Measurements from ENCODE around the gene CITED2.
"Not testable (repeated sequence)": the region's sequence is repeated elsewhere in the genome, so short reads cannot be mapped to it uniquely, and the experiment has no call there.

CITED2 gene

DNA sequence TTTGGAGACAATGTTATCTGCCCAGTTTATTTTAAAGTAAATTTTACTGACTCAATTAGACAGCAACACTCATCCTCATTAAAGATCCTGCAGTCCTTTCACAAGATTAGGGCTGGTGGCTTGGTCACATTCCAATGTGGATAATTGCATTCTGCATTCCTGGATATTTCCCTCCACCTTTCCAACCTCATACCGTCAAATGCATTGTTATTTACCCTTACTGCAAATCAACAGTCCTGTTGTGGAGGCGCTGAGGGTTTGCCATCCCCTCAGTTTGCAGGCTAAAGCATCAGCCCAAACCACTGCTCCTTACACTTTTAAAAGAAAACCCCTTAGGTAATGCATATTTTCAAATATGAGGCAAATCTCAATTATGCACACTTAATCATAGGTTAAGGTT lies 5.4 kb downstream of the CITED2 start:
- DNase-seq (ENCODE audit: low spot score in 2 of 2) (no peak), ATAC-seq (replicated peaks; ENCODE audit: extremely low read depth, poor library complexity, severe bottlenecking) (no peak)

GRCh38 chr6:139368661-139369060 lies 5.8 kb downstream of the CITED2 start:
- Mint-ChIP-seq H3K36me3 (ENCODE audit: insufficient read depth) (peaks cover 26% of the 10 kb centered on the region), H3K9me3 (no peaks in the 10 kb centered on the region), H3K27me3 (no peaks in the 10 kb centered on the region), H3K4me3 (no peak overlapping the region), H3K4me1 (peaks cover 33% of the 10 kb centered on the region), H3K27ac (ENCODE audit: low read depth) (no peak overlapping the region)
- ATAC-seq (replicated peaks; ENCODE audit: extremely low read depth, poor library complexity, severe bottlenecking) (no peak), DNase-seq (ENCODE audit: low spot score in 2 of 2) (no peak)

More for the DNA sequence above, 5.4 kb downstream of the CITED2 start:
- no peaks in the 10 kb centered on the region for H3K27me3 Mint-ChIP-seq
- peak overlapping the region; percentile 62 for H3K27ac Mint-ChIP-seq (ENCODE audit: low read depth)
- no peak overlapping the region for H3K4me3 Mint-ChIP-seq
- H3K4me1 Mint-ChIP-seq, result peaks cover 32% of the 10 kb centered on the region
- peaks cover 30% of the 10 kb centered on the region for H3K36me3 Mint-ChIP-seq (ENCODE audit: insufficient read depth)
- no peaks in the 10 kb centered on the region for H3K9me3 Mint-ChIP-seq

DNA sequence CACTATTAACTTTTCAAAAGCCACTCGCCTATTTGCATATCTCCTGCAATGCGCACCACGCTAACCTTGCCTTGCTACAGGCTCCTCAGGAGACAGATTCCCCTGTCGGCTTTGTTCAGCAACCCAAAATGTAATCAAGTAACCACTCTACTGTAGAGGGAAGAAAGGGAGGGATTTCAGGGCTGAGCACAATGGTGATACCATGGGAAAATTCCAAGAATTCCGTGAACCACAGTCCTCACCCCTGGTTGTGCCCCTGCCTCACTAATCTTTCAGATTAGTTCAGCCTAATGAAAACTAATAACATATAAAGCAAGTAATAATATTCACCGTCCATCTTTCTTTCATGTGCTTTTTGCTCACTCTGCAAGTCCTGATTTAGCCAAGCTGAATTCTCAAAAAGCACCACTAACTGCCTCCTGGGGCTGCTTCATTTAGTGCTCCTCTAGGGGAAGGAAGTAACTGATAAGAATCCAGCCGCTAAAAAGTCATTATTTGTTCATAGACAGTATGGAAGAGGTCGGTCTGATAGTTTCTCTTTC lies 6.6 kb downstream of the CITED2 start:
- peaks cover 19% of the 10 kb centered on the region for H3K36me3 Mint-ChIP-seq (ENCODE audit: insufficient read depth)
- H3K27me3 Mint-ChIP-seq, result no peaks in the 10 kb centered on the region
- no peak overlapping the region for H3K27ac Mint-ChIP-seq (ENCODE audit: low read depth)
- DNase-seq (ENCODE audit: low spot score in 2 of 2) (no peak), ATAC-seq (replicated peaks; ENCODE audit: extremely low read depth, poor library complexity, severe bottlenecking) (no peak)
- H3K4me1 Mint-ChIP-seq, result peaks cover 41% of the 10 kb centered on the region
- H3K4me3 Mint-ChIP-seq, result no peak overlapping the region
- no peaks in the 10 kb centered on the region for H3K9me3 Mint-ChIP-seq

- H3K4me1 Mint-ChIP-seq, result peaks cover 42% of the 10 kb centered on the region
- no peaks in the 10 kb centered on the region for H3K27me3 Mint-ChIP-seq
- ATAC-seq (replicated peaks; ENCODE audit: extremely low read depth, poor library complexity, severe bottlenecking) (no peak), DNase-seq (ENCODE audit: low spot score in 2 of 2) (no peak)
- no peaks in the 10 kb centered on the region for H3K9me3 Mint-ChIP-seq
- no peak overlapping the region for H3K27ac Mint-ChIP-seq (ENCODE audit: low read depth)
- H3K4me3 Mint-ChIP-seq, result no peak overlapping the region
- peaks cover 4% of the 10 kb centered on the region for H3K36me3 Mint-ChIP-seq (ENCODE audit: insufficient read depth)
These were observed 9.5 kb downstream of the CITED2 start for GRCh38 chr6:139364982-139365379.

- DNase-seq (ENCODE audit: low spot score in 2 of 2) (no peak), ATAC-seq (replicated peaks; ENCODE audit: extremely low read depth, poor library complexity, severe bottlenecking) (peak; percentile 56)
- H3K4me3 Mint-ChIP-seq, result no peak overlapping the region
These were observed 10.0 kb downstream of the CITED2 start for GRCh38 chr6:139364302-139364981.

GRCh38 chr6:139363797-139364196 lies 10.7 kb downstream of the CITED2 start:
- ATAC-seq (replicated peaks; ENCODE audit: extremely low read depth, poor library complexity, severe bottlenecking); H3K27me3 Mint-ChIP-seq; DNase-seq (ENCODE audit: low spot score in 2 of 2); H3K36me3 Mint-ChIP-seq (ENCODE audit: insufficient read depth); H3K4me3 Mint-ChIP-seq; H3K9me3 Mint-ChIP-seq; H3K27ac Mint-ChIP-seq (ENCODE audit: low read depth): not testable (repeated sequence)
- peaks cover 38% of the 10 kb centered on the region for H3K4me1 Mint-ChIP-seq

More at GRCh38 chr6:139364302-139364981, 10.0 kb downstream of the CITED2 start:
- peaks cover 38% of the 10 kb centered on the region for H3K4me1 Mint-ChIP-seq
- H3K27ac Mint-ChIP-seq (ENCODE audit: low read depth), result no peak overlapping the region
- H3K27me3 Mint-ChIP-seq, result no peaks in the 10 kb centered on the region
- H3K36me3 Mint-ChIP-seq (ENCODE audit: insufficient read depth), result peaks cover 4% of the 10 kb centered on the region
- H3K9me3 Mint-ChIP-seq, result no peaks in the 10 kb centered on the region

DNA sequence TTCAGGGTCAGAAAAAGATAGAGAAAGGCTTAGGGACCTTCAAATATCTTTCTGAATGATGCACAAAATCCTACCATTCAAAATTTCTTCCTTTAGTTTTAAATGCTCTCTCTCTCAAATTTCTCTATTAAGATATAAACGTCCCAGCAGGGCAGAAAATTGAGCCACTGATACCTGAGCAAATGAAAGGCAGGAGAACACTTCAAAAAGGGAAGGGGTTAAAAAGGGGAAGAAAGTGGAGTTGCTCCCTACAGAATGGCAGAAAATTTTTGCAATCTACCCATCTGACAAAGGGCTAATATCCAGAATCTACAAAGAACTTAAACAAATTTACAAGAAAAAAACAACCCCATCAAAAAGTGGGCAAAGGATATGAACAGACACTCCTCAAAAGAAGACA lies 11.3 kb downstream of the CITED2 start:
- DNase-seq (ENCODE audit: low spot score in 2 of 2); H3K27me3 Mint-ChIP-seq; H3K27ac Mint-ChIP-seq (ENCODE audit: low read depth); H3K4me3 Mint-ChIP-seq; H3K9me3 Mint-ChIP-seq; H3K36me3 Mint-ChIP-seq (ENCODE audit: insufficient read depth); ATAC-seq (replicated peaks; ENCODE audit: extremely low read depth, poor library complexity, severe bottlenecking): not testable (repeated sequence)
- H3K4me1 Mint-ChIP-seq, result peaks cover 38% of the 10 kb centered on the region

DNA sequence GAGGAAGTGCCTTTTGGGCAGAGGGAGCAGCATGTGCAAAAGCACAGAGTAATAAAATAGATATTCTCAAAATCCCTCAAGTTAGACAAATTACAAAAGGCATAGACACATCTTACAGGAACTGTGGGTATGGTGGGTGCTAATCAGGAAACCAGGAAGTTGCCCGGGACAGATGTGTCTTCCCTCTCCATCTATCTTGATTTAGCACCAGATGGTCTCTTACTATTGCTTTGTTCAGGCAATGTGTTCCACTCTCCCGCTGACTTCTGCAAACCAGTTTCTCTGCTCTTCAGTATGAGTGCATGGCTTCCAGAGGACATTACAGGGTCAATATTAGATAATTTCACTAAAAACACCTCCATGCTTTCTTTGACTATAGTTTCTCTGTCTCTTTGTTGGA lies 13.2 kb downstream of the CITED2 start:
- Mint-ChIP-seq H3K27ac (ENCODE audit: low read depth) (no peak overlapping the region), H3K4me3 (no peak overlapping the region), H3K36me3 (ENCODE audit: insufficient read depth) (peaks cover 2% of the 10 kb centered on the region), H3K9me3 (no peaks in the 10 kb centered on the region), H3K27me3 (no peaks in the 10 kb centered on the region), H3K4me1 (peaks cover 38% of the 10 kb centered on the region)
- no peak for DNase-seq (ENCODE audit: low spot score in 2 of 2)
- ATAC-seq (replicated peaks; ENCODE audit: extremely low read depth, poor library complexity, severe bottlenecking), result no peak

GRCh38 chr6:139356924-139357323 lies 17.5 kb downstream of the CITED2 start:
- H3K27me3 Mint-ChIP-seq, result no peaks in the 10 kb centered on the region
- H3K4me3 Mint-ChIP-seq, result no peak overlapping the region
- H3K4me1 Mint-ChIP-seq, result peaks cover 13% of the 10 kb centered on the region
- ATAC-seq (replicated peaks; ENCODE audit: extremely low read depth, poor library complexity, severe bottlenecking), result no peak
- H3K36me3 Mint-ChIP-seq (ENCODE audit: insufficient read depth), result no peaks in the 10 kb centered on the region
- no peak for DNase-seq (ENCODE audit: low spot score in 2 of 2)
- H3K27ac Mint-ChIP-seq (ENCODE audit: low read depth), result no peak overlapping the region
- no peaks in the 10 kb centered on the region for H3K9me3 Mint-ChIP-seq

DNA sequence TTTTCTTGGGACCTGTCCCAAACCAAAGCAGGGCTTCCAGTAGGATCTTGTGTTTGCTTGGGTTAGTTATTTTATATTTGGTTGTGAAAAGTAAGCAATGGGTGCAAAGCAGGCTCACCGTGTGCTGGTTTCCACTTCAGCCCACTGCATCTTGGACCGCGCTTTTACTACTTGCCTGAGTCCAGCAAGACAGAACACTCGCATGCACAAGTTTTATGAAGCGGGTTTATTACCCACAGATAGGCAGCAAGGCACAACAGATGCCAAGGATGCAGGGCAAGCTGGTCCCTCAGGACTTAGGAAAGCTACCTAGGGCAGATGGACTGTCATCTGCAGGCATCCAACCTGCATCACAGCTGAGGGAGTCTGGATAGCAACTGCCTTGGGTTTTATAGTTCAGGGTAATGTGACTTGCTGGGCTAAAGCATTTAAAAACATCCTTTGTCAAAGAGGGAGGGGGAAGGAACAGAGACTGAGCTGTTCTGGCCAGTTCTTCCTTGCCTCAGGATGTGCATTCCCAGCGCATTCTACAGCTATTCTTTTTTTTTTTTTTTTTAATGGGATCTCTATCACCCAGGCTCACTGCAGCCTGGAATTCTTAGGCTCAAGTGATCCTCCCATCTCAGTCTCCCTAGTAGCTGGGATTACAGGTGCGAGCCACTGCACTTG lies 18.5 kb downstream of the CITED2 start:
- H3K4me1 Mint-ChIP-seq, result peaks cover 3% of the 10 kb centered on the region
- ATAC-seq (replicated peaks; ENCODE audit: extremely low read depth, poor library complexity, severe bottlenecking), result no peak
- no peak for DNase-seq (ENCODE audit: low spot score in 2 of 2)
- H3K36me3 Mint-ChIP-seq (ENCODE audit: insufficient read depth), result no peaks in the 10 kb centered on the region
- no peaks in the 10 kb centered on the region for H3K9me3 Mint-ChIP-seq
- H3K4me3 Mint-ChIP-seq, result no peak overlapping the region
- no peaks in the 10 kb centered on the region for H3K27me3 Mint-ChIP-seq
- no peak overlapping the region for H3K27ac Mint-ChIP-seq (ENCODE audit: low read depth)

DNA sequence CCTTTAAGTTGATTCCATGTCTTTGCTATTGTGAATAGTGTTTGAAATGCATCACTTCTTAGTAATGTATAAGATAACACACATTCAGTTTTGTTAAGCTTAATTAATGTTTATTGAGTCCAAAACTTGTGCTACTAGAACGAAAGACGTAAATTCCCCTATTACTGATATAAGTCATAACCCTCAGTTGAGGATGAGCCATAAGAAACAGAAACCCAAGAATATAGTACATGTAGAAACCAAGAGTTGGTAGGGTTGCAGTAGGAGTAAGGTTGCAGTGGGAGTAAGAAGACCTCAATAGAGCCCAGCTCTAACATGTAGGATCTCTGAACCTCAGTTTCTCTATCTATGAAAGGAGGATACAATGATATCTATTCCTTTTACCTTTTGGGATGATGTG lies 19.3 kb downstream of the CITED2 start:
- Mint-ChIP-seq H3K27me3 (no peaks in the 10 kb centered on the region), H3K36me3 (ENCODE audit: insufficient read depth) (no peaks in the 10 kb centered on the region), H3K9me3 (no peaks in the 10 kb centered on the region), H3K27ac (ENCODE audit: low read depth) (no peak overlapping the region), H3K4me1 (no peaks in the 10 kb centered on the region), H3K4me3 (no peak overlapping the region)
- DNase-seq (ENCODE audit: low spot score in 2 of 2) (no peak), ATAC-seq (replicated peaks; ENCODE audit: extremely low read depth, poor library complexity, severe bottlenecking) (no peak)

DNA sequence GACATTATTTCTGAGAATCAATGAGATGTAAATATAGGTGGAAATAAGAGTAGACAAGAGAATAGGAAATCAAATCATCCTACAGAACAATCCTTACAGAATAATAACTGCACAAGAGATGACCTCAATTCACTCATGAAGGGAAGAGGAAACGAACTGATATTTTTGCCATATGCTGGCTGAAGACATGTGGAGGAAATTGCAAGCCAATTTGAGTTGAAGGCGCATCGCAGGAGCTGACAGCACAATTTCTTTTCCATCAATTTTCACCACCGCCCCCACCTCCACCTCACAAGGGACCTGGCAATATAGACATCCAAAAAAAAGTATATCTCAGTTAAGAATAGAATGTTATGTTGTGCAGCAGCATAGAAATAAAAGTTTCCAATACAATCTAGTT lies 20.3 kb downstream of the CITED2 start:
- ATAC-seq (replicated peaks; ENCODE audit: extremely low read depth, poor library complexity, severe bottlenecking), result no peak
- DNase-seq (ENCODE audit: low spot score in 2 of 2), result no peak
- H3K36me3 Mint-ChIP-seq (ENCODE audit: insufficient read depth), result no peaks in the 10 kb centered on the region
- no peaks in the 10 kb centered on the region for H3K9me3 Mint-ChIP-seq
- no peaks in the 10 kb centered on the region for H3K4me1 Mint-ChIP-seq
- H3K27me3 Mint-ChIP-seq, result no peaks in the 10 kb centered on the region
- no peak overlapping the region for H3K4me3 Mint-ChIP-seq
- no peak overlapping the region for H3K27ac Mint-ChIP-seq (ENCODE audit: low read depth)

DNA sequence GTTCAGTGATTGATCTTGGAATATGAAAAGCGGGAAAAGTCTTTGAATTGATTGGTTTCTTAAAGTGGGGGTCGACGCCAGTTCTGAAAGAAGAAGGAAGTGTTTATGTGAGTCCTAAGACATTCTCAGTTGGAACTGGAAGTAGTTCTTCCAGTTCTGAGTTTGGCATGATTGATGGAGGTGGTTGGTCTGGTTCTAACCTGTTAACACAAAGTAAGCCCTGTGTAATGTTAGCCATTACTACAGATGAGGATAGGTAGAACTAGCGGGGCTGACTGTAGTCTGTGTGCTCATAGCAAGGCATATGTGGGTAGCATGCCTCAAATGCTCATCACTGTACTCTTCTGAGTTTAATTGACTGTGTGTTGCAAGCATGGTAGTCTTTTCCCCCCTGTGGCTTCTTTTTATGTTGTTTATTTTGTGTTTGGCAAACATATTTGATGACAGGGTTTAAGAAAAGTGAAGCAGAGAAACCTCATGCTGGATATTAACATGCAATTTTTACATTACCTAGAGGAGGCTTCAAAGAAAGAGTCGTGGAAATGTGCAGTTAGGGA lies 24.9 kb downstream of the CITED2 start:
- no peaks in the 10 kb centered on the region for H3K4me1 Mint-ChIP-seq
- no peaks in the 10 kb centered on the region for H3K27me3 Mint-ChIP-seq
- no peak overlapping the region for H3K27ac Mint-ChIP-seq (ENCODE audit: low read depth)

More for the DNA sequence above, 24.9 kb downstream of the CITED2 start:
- Mint-ChIP-seq H3K4me3 (no peak overlapping the region), H3K36me3 (ENCODE audit: insufficient read depth) (no peaks in the 10 kb centered on the region), H3K9me3 (no peaks in the 10 kb centered on the region)
- ATAC-seq (replicated peaks; ENCODE audit: extremely low read depth, poor library complexity, severe bottlenecking) (no peak), DNase-seq (ENCODE audit: low spot score in 2 of 2) (no peak)
